Measurements from ENCODE around the gene ZNF280D.

ZNF280D gene

DNA sequence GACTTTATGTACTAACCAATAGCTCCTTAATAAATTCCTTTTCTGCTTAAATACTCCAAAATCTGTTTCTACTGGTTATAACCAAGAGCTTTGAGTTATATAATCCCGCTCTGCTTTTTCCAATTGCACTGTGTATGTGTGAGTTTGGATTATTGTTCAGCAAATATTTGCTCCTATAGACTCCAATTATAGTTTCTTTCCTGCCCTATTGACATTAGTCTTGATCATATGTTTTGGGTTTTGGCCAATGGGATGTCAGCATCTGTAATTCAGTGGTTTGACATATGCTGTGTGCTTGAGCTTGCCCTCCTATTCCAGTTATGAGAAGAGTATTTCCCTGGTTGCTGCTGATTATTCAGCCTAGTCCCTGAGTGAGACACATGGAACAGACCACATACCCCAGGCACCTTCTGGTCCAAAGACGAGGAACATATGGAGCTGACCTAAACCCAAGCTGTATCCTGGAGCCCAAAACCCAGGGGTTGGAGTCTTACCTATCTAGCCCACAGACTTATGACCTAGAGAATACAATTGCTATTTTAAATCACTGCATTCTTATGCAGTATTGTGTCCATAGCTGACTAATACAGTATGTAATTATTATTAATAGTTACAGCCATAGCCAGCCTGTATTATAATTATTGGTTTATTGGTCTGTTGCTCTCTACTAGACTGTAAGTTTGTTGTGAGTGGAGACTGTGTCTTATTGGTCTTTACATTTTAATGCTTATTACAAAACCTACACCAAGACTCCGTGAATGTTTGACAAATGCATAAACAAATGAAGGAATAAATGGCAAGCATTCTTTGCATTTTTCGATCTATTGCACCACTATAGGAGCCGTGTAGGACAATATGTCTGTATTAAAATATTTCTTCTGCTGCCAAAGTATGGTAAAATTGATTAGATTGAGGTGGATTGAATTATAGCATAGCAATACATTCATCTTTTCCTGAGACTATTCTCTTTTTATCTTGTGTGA lies 11.7 kb upstream of the ZNF280D start:
- no peak for DNase-seq

DNA sequence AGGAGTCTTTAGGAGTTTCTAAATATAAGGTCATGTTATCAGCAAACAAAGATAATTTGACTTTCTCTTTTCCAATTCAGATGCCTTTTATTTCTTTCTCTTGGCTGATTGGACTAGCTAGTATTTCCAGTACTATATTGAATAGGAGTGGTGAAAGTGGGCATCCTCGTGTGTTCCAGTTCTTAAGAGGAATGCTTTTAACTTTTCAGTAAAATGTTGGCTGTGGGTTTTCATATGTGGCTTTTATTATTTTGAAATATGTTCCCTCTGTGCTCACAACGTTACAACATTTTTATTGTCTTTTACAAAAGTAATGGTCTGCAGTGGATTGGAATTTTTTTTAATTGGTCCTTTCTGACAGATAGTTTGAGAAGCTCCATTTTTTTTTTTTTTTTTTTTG lies 8.2 kb upstream of the ZNF280D start:
- DNase-seq = no peak

GRCh38 chr15:56739964-56740640 lies 6.8 kb upstream of the ZNF280D start:
- no peak for DNase-seq

GRCh38 chr15:56739474-56739873 lies 6.2 kb upstream of the ZNF280D start:
- no peak for DNase-seq

DNA sequence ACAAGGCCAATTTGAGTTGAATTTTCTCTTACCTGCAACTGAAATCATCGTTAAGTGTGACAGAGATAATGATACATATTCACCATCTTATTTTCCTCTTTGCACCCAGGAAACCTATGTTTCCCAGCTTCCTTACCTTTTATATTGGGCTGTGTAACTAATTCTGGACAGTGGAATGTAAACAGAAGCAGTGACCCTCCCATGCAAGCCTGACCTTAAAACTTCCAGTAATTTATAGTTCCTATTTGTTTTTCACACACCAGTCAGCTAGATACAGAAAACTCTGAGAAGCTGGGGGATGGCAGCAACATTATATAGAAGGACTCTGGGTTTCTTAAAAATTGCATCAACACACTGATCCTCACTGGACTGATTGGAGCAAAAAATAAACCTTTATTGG lies 4.5 kb upstream of the ZNF280D start:
- no peak for DNase-seq

GRCh38 chr15:56736881-56737707 lies 3.8 kb upstream of the ZNF280D start:
- DNase-seq = no peak

DNA sequence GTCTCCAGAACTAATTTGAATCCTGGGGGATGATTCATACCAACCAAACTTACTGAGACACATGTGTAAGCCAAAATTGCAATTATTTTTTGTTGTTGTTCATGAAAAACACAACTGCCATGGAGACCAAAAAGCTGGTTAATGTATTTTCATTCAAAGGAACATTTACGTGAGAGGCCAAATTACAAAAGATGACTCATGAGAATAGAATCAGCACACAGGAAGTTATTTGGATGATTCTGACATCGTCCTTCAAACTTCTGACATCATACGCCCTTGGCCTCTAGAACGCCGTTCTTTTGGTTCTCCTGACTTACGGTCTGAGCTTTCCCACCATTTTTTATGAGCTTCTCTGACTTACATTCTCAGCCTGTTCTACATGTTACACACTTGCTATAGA lies 3.0 kb upstream of the ZNF280D start:
- DNase-seq = no peak

DNA sequence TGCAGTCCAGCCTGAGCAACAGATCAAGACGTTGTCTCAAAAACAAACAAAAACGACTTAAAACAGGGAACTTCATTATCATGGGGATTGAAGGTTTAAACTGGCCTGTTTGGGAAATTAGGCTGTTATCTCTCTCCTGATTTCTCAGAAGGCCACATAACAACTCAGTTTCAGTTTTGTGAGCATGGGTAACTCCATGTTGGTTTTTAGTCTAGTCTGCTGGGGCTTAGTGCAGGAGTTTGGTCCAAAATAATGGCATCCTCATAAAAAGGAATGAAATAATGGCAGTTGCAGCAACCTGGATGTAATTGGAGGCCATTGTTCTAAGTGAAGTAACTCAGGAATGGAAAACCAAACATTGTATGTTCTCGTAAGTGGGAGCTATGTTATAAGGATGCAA lies 2.3 kb upstream of the ZNF280D start:
- no peak for DNase-seq

DNA sequence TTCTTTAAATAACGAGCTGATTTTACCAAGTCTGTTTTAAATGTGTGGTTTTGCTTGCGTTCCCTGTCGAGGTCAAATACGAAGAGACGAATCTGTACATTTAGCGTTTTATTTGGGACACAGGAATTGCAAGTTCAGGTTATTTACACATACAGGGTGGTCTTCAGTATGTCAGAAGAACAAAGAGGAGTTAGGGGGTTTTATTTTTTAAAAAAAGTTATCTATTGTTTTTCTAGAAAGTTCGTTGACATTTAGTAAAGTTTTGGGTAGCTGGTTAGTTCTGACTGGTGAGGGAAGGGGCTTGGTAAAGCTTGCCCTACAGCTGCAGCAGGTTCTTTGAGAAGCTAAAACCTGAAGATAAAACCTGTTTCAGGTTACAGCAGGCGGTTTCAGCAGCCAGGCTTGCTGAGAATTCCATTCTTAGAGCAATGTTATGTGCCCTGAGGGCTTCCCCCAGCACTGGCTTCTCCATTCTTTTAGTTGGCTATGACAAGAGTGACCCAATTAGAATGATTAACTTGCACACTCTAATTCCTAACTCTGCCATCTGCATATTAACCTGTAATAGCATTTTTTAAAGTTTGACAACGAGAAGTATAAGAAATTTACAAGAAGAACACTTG lies 815 bp upstream of the ZNF280D start:
- no peak for DNase-seq

DNA sequence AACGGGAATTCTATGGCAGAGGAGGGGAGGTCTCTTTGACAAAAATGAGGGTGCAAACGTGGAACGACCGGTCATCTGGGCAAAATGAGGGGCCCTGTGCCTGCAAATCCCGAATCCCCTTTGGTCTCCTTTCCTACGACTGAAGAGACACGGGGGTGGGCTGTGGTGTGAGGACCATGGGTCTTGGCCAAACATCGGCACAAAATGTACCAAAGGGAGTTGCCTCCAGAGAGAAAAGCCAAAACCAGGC lies 498 bp downstream of the ZNF280D start:
- peak; percentile 33 for DNase-seq

DNA sequence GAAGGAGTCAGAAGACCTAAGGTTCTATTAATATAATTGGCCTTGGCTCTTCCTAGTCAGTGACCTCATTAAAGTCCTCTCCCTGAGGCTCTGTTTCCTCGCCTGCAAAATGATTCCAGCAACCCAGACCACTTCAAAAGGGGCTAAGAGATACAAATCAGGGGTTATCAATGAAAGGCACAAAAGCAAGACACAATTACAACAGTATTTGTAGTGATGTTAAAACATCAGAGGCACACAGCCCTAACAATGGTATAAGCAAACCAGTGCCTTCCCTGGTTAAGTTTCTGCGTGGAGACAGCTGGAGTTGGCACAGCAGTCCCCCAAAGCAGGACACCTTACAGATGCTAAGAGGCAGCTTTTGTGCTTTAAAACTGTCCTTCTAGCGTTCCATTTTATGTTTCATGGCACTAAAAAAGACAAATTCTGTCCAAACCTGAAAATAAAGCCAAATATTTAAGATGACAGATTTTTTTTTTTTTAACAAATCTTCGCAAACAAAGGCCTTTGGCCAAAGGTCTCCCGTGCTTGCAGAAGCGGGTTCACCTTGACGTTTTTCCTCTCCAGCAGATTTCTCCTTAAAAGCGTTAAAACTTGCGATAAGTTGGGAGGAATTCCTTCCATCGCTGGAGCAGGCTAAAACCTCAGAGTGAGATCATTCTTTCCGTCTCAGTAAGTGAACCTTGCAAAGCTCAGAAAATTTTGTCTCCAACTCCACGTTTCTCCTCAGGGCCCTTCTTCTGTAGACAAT lies 999 bp downstream of the ZNF280D start:
- peak; percentile 12 for DNase-seq

DNA sequence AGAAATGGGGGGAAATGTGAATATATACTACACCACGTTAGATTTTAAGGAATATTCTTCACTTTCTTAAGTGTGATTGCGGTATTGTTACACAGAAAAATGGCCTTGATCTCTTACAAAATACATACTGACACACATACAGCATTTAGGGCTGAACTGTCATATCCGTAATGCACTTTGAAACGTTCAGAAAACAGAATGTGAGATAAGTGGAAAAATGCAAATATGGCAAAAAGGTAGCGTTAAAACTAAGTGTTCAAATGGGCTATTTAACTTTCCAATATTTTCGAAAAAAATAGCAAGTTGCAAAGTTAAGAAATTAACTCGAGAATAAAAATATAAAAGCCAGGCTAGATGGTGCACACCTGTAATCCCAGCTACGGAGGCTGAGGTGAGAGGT lies 1.8 kb downstream of the ZNF280D start:
- DNase-seq = no peak

DNA sequence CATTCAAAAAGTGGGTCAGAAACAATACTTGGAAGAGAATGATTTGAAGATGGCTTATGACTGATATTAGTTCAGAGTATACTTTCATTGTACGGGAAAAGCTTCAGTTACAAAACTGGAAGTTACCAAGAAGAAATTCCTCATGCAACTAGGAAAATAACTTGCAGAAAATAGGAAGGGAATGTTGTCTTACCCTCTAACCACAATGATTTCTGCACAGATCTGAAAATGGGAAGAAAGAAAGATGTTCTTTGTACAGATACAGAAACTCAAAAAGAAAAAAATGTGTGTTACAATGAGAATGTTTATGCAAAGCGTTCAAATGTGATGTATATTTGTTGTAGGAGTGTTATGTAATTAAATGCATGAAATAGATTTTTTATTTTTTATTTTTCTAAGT lies 3.7 kb downstream of the ZNF280D start:
- DNase-seq = no peak

GRCh38 chr15:56725386-56725785 lies 7.9 kb downstream of the ZNF280D start:
- DNase-seq = no peak

DNA sequence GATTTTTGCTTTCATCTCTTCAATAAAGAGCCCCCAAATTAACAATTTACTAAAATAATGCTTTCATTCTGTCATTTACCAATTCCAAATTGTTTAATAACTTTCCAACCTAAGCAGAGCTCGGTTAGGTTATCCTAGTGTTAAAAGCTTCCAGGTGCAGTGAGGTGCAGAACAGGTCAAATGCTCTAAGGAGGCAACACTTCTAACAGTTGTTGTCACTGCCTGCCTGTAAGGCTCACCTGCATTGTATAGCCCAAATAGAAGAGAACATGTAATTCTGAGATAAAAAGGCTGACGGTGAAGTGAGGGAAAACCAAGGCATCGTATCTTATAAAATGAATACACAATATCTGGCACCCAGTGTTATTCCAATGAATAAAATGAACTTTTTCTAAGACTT lies 9.1 kb downstream of the ZNF280D start:
- no peak for DNase-seq

GRCh38 chr15:56723787-56724186 lies 9.5 kb downstream of the ZNF280D start:
- no peak for DNase-seq

- DNase-seq = no peak
Measured at GRCh38 chr15:56719774-56720555, 13.3 kb downstream of the ZNF280D start.

DNA sequence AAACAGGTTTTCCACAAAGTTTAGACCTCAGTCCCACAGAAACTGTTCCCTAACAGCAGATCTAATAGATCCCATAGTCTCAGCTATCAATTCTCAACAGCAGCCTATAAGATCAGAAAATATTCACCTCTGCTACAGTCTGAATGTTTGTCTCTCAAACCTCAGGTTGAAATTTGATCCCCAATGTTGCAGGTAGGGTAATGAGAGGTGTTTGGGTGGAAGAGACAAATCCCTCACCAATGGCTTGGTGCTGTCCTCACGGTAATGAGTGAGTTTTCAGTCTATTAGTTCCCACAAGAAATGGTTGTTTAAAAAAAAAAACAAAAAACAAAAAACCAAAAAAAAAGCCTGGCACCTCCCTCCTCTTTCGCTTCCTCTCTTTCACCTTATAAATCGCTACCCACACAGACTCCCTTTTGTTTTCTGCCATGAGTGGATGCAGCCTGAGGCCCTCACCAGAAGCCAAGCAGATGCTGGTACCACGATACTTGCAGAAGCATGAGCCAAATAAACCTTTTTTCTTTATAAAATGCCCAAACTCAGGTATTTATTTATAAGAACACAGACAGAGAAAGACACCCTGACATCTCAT lies 14.2 kb downstream of the ZNF280D start:
- DNase-seq = no peak

DNA sequence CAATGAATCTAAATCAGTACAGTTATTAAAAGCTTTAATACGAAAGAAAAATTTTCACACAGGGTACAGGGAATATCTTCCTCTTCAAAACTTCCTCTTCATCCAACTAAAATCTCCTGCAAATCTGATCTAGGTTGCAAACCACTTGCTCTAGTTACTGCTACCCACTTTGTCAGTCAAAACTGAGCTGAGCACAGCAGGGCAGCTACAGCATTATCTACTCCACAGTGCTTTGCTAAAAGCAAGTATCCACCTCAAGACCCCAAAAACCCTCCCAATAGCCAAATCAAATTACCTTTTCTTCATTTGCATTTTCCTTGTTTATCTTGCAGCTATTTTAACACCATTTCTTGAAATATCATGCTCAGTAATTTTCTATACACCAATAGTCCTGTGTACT lies 14.7 kb downstream of the ZNF280D start:
- no peak for DNase-seq

GRCh38 chr15:56716334-56716733 lies 17.0 kb downstream of the ZNF280D start:
- DNase-seq = no peak

DNA sequence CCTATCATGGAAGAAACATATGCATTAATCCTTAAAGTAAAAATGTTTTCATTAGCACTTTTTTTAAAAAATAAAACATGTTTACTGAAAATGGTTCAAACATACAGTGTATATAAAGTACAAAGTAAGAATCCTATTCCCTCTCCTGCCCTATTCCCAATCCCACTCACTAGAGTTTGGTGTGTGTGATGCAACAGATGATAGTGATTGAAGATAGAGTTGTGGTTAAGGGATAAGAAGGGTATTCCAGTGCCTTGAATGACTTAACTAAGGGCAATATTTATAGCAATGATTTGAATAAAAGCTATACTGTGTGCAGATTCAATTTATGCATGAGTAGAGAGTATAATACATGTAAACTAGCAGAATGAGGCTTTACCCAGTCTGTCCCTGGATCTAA lies 18.1 kb downstream of the ZNF280D start:
- no peak for DNase-seq
